ENCODE results near the gene OSMR. TPM values are rescaled to one million over a fixed set of nuclear protein-coding genes. Genes with fewer than 3 reads are reported as not detected.

Gene OSMR
- total RNA-seq, result 10.9 TPM
- long read RNA-seq, partial matches to known transcripts, result 4 of 9 reads
- long read RNA-seq, other reads (novel, unspliced or antisense), result 5 of 9 reads

- DNase-seq (peak; percentile 94), ATAC-seq (ENCODE audit: poor library complexity) (peak; percentile 96)
- intact Hi-C loops (cut with DNase I), result no loop called here
These were observed at the start of gene OSMR for GRCh38 chr5:38845526-38846378. OSMR (plus strand) TSS chr5:38846012; CDS start chr5:38869045, 23,033 bp downstream.

- ATAC-seq (ENCODE audit: poor library complexity) (no peak), DNase-seq (no peak)
- intact Hi-C loops (cut with DNase I), result no loop called here
These were observed 49.1 kb upstream of the OSMR start for GRCh38 chr5:38796742-38797108.

DNA sequence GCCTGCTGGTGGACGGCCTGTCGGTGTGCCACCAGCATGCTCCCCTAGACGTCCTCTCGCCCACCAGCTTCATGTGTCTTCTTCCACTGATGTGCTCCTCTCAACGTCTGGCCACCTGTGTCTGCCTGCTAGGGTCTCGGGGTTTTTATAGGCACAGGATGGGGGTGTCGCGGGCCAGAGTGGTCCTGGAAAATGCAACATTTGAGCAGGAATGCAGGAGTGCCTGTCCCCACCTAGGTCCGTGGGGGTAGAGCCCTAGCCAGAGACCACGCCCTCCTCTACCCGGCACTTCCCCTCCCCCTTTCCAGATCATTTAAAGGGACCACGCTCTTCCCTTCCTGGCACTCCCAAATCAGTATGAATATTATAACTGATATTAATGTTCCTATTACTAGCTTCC is 48.0 kb upstream of the OSMR start:
- intact Hi-C loops (cut with DNase I), result no loop called here
- ATAC-seq (ENCODE audit: poor library complexity), result no peak

GRCh38 chr5:38799556-38800377 is 46.0 kb upstream of the OSMR start:
- no peak for DNase-seq
- ATAC-seq (ENCODE audit: poor library complexity), result no peak
- intact Hi-C loops (cut with DNase I), result loop anchor here (10.0 kb wide), 1 partner anchor 245 kb away; the partner anchor contains the start of gene LIFR

More for the DNA sequence above, 48.0 kb upstream of the OSMR start:
- DNase-seq, result no peak

GRCh38 chr5:38800515-38800914 is 45.3 kb upstream of the OSMR start:
- intact Hi-C loops (cut with DNase I), result loop anchor here (10.0 kb wide), 1 partner anchor 246 kb away; the partner anchor contains the start of gene LIFR
- DNase-seq (peak; percentile 52), ATAC-seq (ENCODE audit: poor library complexity) (peak; percentile 78)

- no peak for DNase-seq
- intact Hi-C loops (cut with DNase I), result loop anchor here (10.0 kb wide), 1 partner anchor 247 kb away; the partner anchor contains the start of gene LIFR
- no peak for ATAC-seq (ENCODE audit: poor library complexity)
These were observed 43.7 kb upstream of the OSMR start for GRCh38 chr5:38802125-38802524.

DNA sequence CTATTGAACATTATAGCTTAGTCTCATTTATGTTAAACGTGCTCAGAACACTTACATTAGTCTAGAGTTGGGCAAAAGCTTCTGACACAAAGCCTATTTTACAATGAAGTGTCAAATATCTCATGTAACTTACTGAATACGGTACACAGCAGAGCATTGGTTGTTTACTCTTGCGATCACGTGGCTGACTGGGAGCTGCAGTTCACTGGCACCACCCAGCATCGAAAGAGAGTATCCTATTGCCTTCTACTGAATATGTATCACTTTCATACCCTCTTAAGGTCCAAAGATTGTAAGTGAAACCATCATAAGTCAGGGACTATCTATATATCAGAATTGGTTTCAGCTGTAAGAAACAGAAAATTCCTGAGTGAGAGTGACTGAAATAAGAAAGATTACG is 42.6 kb upstream of the OSMR start:
- ATAC-seq (ENCODE audit: poor library complexity), result no peak
- intact Hi-C loops (cut with DNase I), result loop anchor here (10.0 kb wide), 1 partner anchor 248 kb away; the partner anchor contains the start of gene LIFR
- DNase-seq, result no peak

DNA sequence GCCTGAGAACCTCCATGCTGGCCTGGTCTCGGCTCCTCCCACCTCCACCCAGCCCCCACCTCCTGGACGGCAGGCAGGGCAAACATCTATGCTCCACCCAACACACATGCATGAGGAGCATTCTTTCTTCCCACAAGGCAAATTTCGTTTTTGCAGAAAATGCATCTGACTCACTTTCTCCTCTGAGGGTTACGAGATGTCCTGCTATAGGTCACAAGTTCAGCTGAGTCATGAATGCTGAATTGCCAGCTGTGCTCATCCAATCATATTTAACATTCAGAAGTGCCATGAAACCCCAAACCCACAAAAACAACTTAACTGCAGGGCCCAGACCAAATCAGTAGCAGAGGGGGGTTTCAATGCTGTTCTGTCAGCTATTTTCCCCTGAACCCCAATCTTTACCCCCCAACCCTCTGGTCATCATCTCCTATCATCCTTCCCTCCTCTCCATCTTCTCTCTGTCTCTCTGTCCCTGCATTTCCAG is 39.0 kb upstream of the OSMR start:
- ATAC-seq (ENCODE audit: poor library complexity) (no peak), DNase-seq (no peak)
- intact Hi-C loops (cut with DNase I), result loop anchor here (5.0 to 10.0 kb wide), 4 partner anchors 135 to 385 kb away; partner anchors contain the start of gene LIFR

DNA sequence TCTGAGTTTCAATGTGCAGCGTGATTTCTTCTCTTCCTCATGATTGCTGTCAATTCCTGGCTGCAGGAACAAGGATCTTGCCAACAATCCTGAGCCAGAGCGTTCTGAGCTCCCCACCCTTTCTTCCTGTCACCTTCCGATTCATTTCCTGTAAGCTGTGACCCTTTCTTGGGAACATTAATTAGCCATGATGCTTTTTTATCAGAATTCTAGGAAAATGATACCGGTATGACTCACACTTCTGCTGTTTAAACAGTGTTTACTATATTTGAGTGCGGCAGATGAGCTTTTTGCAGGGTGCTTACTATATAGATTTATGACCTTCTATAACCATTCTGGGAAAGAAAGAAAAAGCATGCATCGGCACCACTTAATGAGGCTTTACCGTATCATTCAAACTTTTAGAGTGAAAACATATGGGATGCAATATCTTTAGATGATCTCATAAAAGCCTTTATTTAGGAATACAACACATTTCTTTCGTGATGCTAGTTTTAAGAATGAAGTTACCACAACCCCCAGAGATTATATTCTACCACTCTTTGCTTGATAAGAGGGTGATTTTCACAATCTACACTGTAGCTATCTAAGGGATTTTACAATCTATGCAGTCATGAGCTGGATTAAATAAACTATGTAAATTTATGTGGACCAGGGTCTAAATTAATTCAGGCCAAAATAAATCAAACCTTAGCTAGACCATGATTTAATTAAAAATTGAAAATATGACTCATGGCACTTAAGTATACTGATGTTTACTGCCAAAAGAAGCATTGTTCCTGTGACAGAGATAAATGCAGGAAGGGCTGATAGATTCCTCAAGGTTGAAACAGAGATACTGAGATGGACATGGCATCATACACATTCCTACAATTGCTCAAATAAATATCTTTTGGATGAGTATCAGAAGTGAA is 38.0 kb upstream of the OSMR start:
- DNase-seq, result no peak
- intact Hi-C loops (cut with DNase I), result loop anchor here (5.0 to 10.0 kb wide), 4 partner anchors 136 to 386 kb away; partner anchors contain the start of gene LIFR

GRCh38 chr5:38808666-38809343 is 37.0 kb upstream of the OSMR start:
- DNase-seq, result peak; percentile 61
- intact Hi-C loops (cut with DNase I), result loop anchor here (5.0 to 10.0 kb wide), 4 partner anchors 137 to 387 kb away; partner anchors contain the start of gene LIFR
- peak; percentile 30 for ATAC-seq (ENCODE audit: poor library complexity)

More for the DNA sequence above, 38.0 kb upstream of the OSMR start:
- ATAC-seq (ENCODE audit: poor library complexity), result no peak

GRCh38 chr5:38809388-38810359 is 36.1 kb upstream of the OSMR start:
- peak; percentile 94 for ATAC-seq (ENCODE audit: poor library complexity)
- intact Hi-C loops (cut with DNase I), result loop anchor here (5.0 to 10.0 kb wide), 4 partner anchors 137 to 387 kb away; partner anchors contain the start of gene LIFR
- DNase-seq, result peak; percentile 88

DNA sequence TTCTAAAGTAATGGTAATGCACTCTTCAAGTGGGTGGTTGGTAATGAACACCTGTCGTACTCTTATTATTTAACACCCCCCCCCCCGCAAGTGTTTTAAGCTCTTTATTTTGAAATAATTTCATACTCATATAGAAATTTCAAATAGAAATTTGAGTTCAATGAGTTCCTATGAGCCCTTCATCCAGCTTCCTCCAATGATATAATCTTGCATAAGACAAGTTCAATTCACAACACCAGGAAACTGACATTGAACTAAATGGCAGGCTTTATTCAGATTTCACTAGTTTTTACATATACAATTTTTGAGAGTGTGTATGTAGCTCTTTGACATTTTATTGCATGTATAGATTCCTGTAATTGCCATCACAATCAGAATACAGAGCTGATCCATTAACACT is 30.9 kb upstream of the OSMR start:
- ATAC-seq (ENCODE audit: poor library complexity) (no peak), DNase-seq (no peak)
- intact Hi-C loops (cut with DNase I), result no loop called here

GRCh38 chr5:38816083-38817030 is 29.5 kb upstream of the OSMR start:
- DNase-seq, result no peak
- intact Hi-C loops (cut with DNase I), result no loop called here
- ATAC-seq (ENCODE audit: poor library complexity), result no peak

DNA sequence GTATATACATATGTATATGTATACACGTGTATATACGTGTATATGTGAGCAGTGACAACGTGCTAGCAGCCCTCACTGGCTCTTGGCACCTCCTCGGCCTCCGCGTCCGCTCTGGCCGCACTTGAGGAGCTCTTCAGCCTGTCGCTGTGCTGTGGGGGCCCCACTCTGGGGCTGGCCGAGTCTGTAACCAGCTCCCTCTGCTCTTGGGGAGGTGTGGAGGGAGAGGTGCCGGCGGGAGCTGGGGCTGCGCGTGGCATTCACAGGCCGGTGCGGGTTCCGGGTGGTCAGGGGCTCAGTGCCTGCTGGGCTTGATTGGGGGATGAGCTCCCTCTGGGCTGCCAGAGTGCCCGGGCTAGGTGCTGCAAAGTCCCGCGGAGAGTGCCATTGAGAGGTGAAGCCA is 24.1 kb upstream of the OSMR start:
- no peak for ATAC-seq (ENCODE audit: poor library complexity)

GRCh38 chr5:38823503-38823902 is 22.3 kb upstream of the OSMR start:
- intact Hi-C loops (cut with DNase I), result no loop called here
- no peak for DNase-seq
- no peak for ATAC-seq (ENCODE audit: poor library complexity)

More for the DNA sequence above, 24.1 kb upstream of the OSMR start:
- no peak for DNase-seq
- intact Hi-C loops (cut with DNase I), result no loop called here
